ENCODE results near the gene GLT1D1.
A peak's percentile ranks its signal among the peaks of the same experiment; 100 is the strongest.

GLT1D1 gene

GRCh38 chr12:128816643-128816920 lies 36.7 kb upstream of the GLT1D1 start:
- H3K4me1 ChIP-seq (ENCODE audit: insufficient read depth, low read length), result peaks cover 20% of the 10 kb centered on the region
- no peak overlapping the region for H3K9ac ChIP-seq (ENCODE audit: low read depth, low read length)
- H3K36me3 ChIP-seq (ENCODE audit: insufficient read depth, low read length), result peaks cover 12% of the 10 kb centered on the region; the same call in 1 of the 2 replicates
- no peaks in the 10 kb centered on the region for H3K9me3 ChIP-seq (ENCODE audit: control insufficient read depth, insufficient read depth, low read length)

- H3K4me1 ChIP-seq (ENCODE audit: insufficient read depth, low read length), result peaks cover 24% of the 10 kb centered on the region
- H3K36me3 ChIP-seq (ENCODE audit: insufficient read depth, low read length), result peaks cover 12% of the 10 kb centered on the region; the same call in 1 of the 2 replicates
- H3K9me3 ChIP-seq (ENCODE audit: control insufficient read depth, insufficient read depth, low read length), result no peaks in the 10 kb centered on the region
- H3K9ac ChIP-seq (ENCODE audit: low read depth, low read length), result no peak overlapping the region
Measured at GRCh38 chr12:128817111-128818015, 35.9 kb upstream of the GLT1D1 start.

- H3K9me3 ChIP-seq (ENCODE audit: control insufficient read depth, insufficient read depth, low read length), result no peaks in the 10 kb centered on the region
- H3K36me3 ChIP-seq (ENCODE audit: insufficient read depth, low read length), result peaks cover 8% of the 10 kb centered on the region; the same call in 1 of the 2 replicates
- no peak overlapping the region for H3K9ac ChIP-seq (ENCODE audit: low read depth, low read length)
- H3K4me1 ChIP-seq (ENCODE audit: insufficient read depth, low read length), result peaks cover 24% of the 10 kb centered on the region
Measured at GRCh38 chr12:128818065-128819022, 34.9 kb upstream of the GLT1D1 start.

GRCh38 chr12:128819293-128820144 lies 33.8 kb upstream of the GLT1D1 start:
- Histone ChIP-seq H3K36me3 (ENCODE audit: insufficient read depth, low read length) (no peaks in the 10 kb centered on the region; the same call in 1 of the 2 replicates), H3K9me3 (ENCODE audit: control insufficient read depth, insufficient read depth, low read length) (no peaks in the 10 kb centered on the region), H3K4me1 (ENCODE audit: insufficient read depth, low read length) (peaks cover 24% of the 10 kb centered on the region), H3K9ac (ENCODE audit: low read depth, low read length) (no peak overlapping the region)

GRCh38 chr12:128820253-128820652 lies 33.0 kb upstream of the GLT1D1 start:
- Histone ChIP-seq H3K9me3 (ENCODE audit: control insufficient read depth, insufficient read depth, low read length) (no peaks in the 10 kb centered on the region), H3K4me1 (ENCODE audit: insufficient read depth, low read length) (peaks cover 24% of the 10 kb centered on the region), H3K36me3 (ENCODE audit: insufficient read depth, low read length) (no peaks in the 10 kb centered on the region), H3K9ac (ENCODE audit: low read depth, low read length) (no peak overlapping the region)

GRCh38 chr12:128820723-128821432 lies 32.4 kb upstream of the GLT1D1 start:
- no peaks in the 10 kb centered on the region for H3K36me3 ChIP-seq (ENCODE audit: insufficient read depth, low read length)
- no peak overlapping the region for H3K9ac ChIP-seq (ENCODE audit: low read depth, low read length)
- H3K9me3 ChIP-seq (ENCODE audit: control insufficient read depth, insufficient read depth, low read length), result no peaks in the 10 kb centered on the region
- H3K4me1 ChIP-seq (ENCODE audit: insufficient read depth, low read length), result peaks cover 24% of the 10 kb centered on the region

- Histone ChIP-seq H3K9ac (ENCODE audit: low read depth, low read length) (peak overlapping the region; percentile 91), H3K9me3 (ENCODE audit: control insufficient read depth, insufficient read depth, low read length) (no peaks in the 10 kb centered on the region), H3K36me3 (ENCODE audit: insufficient read depth, low read length) (no peaks in the 10 kb centered on the region), H3K4me1 (ENCODE audit: insufficient read depth, low read length) (peaks cover 13% of the 10 kb centered on the region)
Measured at GRCh38 chr12:128823216-128823915, 29.9 kb upstream of the GLT1D1 start.

- Histone ChIP-seq H3K9me3 (ENCODE audit: control insufficient read depth, insufficient read depth, low read length) (no peaks in the 10 kb centered on the region), H3K36me3 (ENCODE audit: insufficient read depth, low read length) (no peaks in the 10 kb centered on the region), H3K9ac (ENCODE audit: low read depth, low read length) (peak within 1 kb of the TSS; percentile 91), H3K4me1 (ENCODE audit: insufficient read depth, low read length) (peaks cover 9% of the 10 kb centered on the region; the same call in 1 of the 2 replicates)
Measured at GRCh38 chr12:128823916-128824839, 29.1 kb upstream of the GLT1D1 start, which contains the start of gene SLC15A4. TSS of gene SLC15A4 (minus strand) at chr12:128823958. CDS start at chr12:128823943, 15 bp downstream.

GRCh38 chr12:128825835-128826234 lies 27.4 kb upstream of the GLT1D1 start:
- Histone ChIP-seq H3K9ac (ENCODE audit: low read depth, low read length) (no peak overlapping the region; the same call in 1 of the 2 replicates), H3K36me3 (ENCODE audit: insufficient read depth, low read length) (no peaks in the 10 kb centered on the region), H3K9me3 (ENCODE audit: control insufficient read depth, insufficient read depth, low read length) (no peaks in the 10 kb centered on the region), H3K4me1 (ENCODE audit: insufficient read depth, low read length) (0 out of 2 replicates have a peak, but pooled peaks cover 3% of the 10 kb centered on the region)

- Histone ChIP-seq H3K4me1 (ENCODE audit: insufficient read depth, low read length) (no peaks in the 10 kb centered on the region), H3K9me3 (ENCODE audit: control insufficient read depth, insufficient read depth, low read length) (no peaks in the 10 kb centered on the region), H3K9ac (ENCODE audit: low read depth, low read length) (no peak overlapping the region), H3K36me3 (ENCODE audit: insufficient read depth, low read length) (no peaks in the 10 kb centered on the region)
Measured at GRCh38 chr12:128827724-128828123, 25.6 kb upstream of the GLT1D1 start.

- Histone ChIP-seq H3K9me3 (ENCODE audit: control insufficient read depth, insufficient read depth, low read length) (no peaks in the 10 kb centered on the region), H3K9ac (ENCODE audit: low read depth, low read length) (no peak overlapping the region), H3K36me3 (ENCODE audit: insufficient read depth, low read length) (no peaks in the 10 kb centered on the region), H3K4me1 (ENCODE audit: insufficient read depth, low read length) (no peaks in the 10 kb centered on the region)
Measured at GRCh38 chr12:128829861-128830504, 23.3 kb upstream of the GLT1D1 start.

GRCh38 chr12:128830505-128830893 lies 22.8 kb upstream of the GLT1D1 start:
- Histone ChIP-seq H3K9me3 (ENCODE audit: control insufficient read depth, insufficient read depth, low read length) (no peaks in the 10 kb centered on the region), H3K9ac (ENCODE audit: low read depth, low read length) (no peak overlapping the region), H3K4me1 (ENCODE audit: insufficient read depth, low read length) (no peaks in the 10 kb centered on the region), H3K36me3 (ENCODE audit: insufficient read depth, low read length) (no peaks in the 10 kb centered on the region)
